GM12878 (cell line): Measurements from ENCODE around the gene USP17L30.
"Not testable (repeated sequence)": the region's sequence is repeated elsewhere in the genome, so short reads cannot be mapped to it uniquely, and the experiment has no call there.

Source experiments
- CBX5 ChIP-seq: sonication (generic); IDR thresholded peaks from 2 replicates; pipeline ENCODE4 v1.6.1; 2016; ENCODE audit warnings: low read depth, moderate library complexity, mild to moderate bottlenecking, inconsistent platforms
- EZH2 ChIP-seq: IDR thresholded peaks from 2 replicates; pipeline ENCODE4 v1.6.1; 2012; ENCODE audit warnings: low read depth, mild to moderate bottlenecking, control low read depth, inconsistent platforms, low read length, borderline replicate concordance; ENCODE audit not compliant: control insufficient read depth
- FOXK2 ChIP-seq: fragments of 450-650 bp; IDR thresholded peaks from 2 replicates; pipeline ENCODE4 v1.6.1; 2017; ENCODE audit warnings: mild to moderate bottlenecking, moderate library complexity
- SMC3 ChIP-seq: IDR thresholded peaks from 2 replicates; pipeline ENCODE4 v1.6.1; 2011; ENCODE audit warnings: low read length, improper control_type of control experiment, borderline replicate concordance
- TAF1 ChIP-seq: IDR thresholded peaks from 2 replicates; pipeline ENCODE4 v1.6.1; 2011; ENCODE audit warnings: mild to moderate bottlenecking, low read depth, low read length, borderline replicate concordance
- ZNF217 ChIP-seq: fragments of 450-650 bp; IDR thresholded peaks from 2 replicates; pipeline ENCODE4 v1.6.1; 2017; ENCODE audit warnings: antibody characterized with exemption, mild to moderate bottlenecking
- TF ChIP-seq, protein P1 (sequence below): IDR thresholded peaks from 2 replicates; pipeline ENCODE4 v1.6.1; 2011; ENCODE audit warnings: borderline replicate concordance, low read depth, mild to moderate bottlenecking, moderate library complexity, low read length; ENCODE audit not compliant: insufficient read depth, poor library complexity, severe bottlenecking
- TF ChIP-seq, protein P2 (sequence below), 3 experiments: IDR thresholded peaks in 2 of 3; conservative IDR thresholded peaks in 1 of 3; 2 replicates each; pipeline ENCODE4 v1.5.1; 2011; ENCODE audit warnings: low read depth in 3 of 3, low read length in 3 of 3, mild to moderate bottlenecking in 3 of 3, control low read depth in 2 of 3, moderate library complexity in 2 of 3, inconsistent platforms in 1 of 3, mixed read lengths in 1 of 3; ENCODE audit not compliant: control insufficient read depth in 2 of 3, insufficient read depth in 1 of 3; ENCODE audit errors: extremely low read depth in 1 of 3

DNA sequence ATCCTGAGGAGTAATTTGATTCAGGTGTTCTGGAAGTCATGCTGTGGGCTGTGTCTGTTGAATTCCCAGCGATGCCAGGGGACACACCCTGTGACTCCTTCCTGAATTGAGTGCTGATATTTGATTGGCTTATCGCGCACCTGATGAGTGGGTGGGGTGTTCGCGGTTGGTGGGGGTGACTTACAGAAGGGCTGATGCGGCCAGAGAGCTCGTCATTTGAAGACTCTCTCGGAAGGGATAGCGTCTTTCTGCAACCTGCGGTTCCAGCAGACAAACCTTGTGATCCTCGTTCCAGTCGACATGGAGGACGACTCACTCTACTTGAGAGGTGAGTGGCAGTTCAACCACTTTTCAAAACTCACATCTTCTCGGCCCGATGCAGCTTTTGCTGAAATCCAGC is 9.6 kb upstream of the USP17L30 start, which contains the start of gene USP17L29:
- TF ChIP-seq SMC3, CBX5, FOXK2, ZNF217, TAF1, EZH2: not testable (repeated sequence)
- TF ChIP-seq, protein P1, sequence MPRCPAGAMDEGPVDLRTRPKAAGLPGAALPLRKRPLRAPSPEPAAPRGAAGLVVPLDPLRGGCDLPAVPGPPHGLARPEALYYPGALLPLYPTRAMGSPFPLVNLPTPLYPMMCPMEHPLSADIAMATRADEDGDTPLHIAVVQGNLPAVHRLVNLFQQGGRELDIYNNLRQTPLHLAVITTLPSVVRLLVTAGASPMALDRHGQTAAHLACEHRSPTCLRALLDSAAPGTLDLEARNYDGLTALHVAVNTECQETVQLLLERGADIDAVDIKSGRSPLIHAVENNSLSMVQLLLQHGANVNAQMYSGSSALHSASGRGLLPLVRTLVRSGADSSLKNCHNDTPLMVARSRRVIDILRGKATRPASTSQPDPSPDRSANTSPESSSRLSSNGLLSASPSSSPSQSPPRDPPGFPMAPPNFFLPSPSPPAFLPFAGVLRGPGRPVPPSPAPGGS: not testable (repeated sequence)
- TF ChIP-seq, protein P2, sequence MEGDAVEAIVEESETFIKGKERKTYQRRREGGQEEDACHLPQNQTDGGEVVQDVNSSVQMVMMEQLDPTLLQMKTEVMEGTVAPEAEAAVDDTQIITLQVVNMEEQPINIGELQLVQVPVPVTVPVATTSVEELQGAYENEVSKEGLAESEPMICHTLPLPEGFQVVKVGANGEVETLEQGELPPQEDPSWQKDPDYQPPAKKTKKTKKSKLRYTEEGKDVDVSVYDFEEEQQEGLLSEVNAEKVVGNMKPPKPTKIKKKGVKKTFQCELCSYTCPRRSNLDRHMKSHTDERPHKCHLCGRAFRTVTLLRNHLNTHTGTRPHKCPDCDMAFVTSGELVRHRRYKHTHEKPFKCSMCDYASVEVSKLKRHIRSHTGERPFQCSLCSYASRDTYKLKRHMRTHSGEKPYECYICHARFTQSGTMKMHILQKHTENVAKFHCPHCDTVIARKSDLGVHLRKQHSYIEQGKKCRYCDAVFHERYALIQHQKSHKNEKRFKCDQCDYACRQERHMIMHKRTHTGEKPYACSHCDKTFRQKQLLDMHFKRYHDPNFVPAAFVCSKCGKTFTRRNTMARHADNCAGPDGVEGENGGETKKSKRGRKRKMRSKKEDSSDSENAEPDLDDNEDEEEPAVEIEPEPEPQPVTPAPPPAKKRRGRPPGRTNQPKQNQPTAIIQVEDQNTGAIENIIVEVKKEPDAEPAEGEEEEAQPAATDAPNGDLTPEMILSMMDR (IDR thresholded peaks at IDR 0.05 in 2 of 3, conservative IDR thresholded peaks at IDR 0.05 in 1 of 3; ENCODE audit: control insufficient read depth in 2 of 3, extremely low read depth in 1 of 3, insufficient read depth in 1 of 3, low read depth in 3 of 3, low read length in 3 of 3): not testable (repeated sequence)
